HCT116 (cell line): ENCODE data around the gene SORCS2. TPM values are rescaled to one million over a fixed set of nuclear protein-coding genes. Genes with fewer than 3 reads are reported as not detected.

Source experiments
- ATAC-seq: fragments of 200-7000 bp; cut with Tn5 transposase; 2 replicates; pipeline ENCODE4 v1.9.1; 2020; ENCODE audit warnings: mild to moderate bottlenecking, moderate library complexity
- BruUV-seq: library from RNA; stranded (reverse); fragments of 400-500 nt; replicated peaks from 2 replicates; lab custom pipeline; 2021; lab: Mats Ljungman, UMichigan
- CTCF ChIA-PET: fragments of 300-600 bp; sonication (Branson Sonifier 250); formaldehyde crosslinking; loops from one replicate; lab custom pipeline; 2021; ENCODE audit warnings: antibody characterized with exemption; lab: Charles Lee
- POLR2A ChIA-PET: fragments of 300-600, 350-600 bp; sonication (Branson Sonifier 250); formaldehyde crosslinking; loops from one replicate; lab custom pipeline; 2021; ENCODE audit warnings: antibody characterized with exemption; lab: Charles Lee
- RAD21 ChIA-PET, 2 experiments: fragments of 300-600 bp; sonication (Branson Sonifier 250); formaldehyde crosslinking; loops; one replicate each; lab custom pipeline; 2023; ENCODE audit warnings: low total read pairs in 2 of 2; ENCODE audit not compliant: uncharacterized antibody in 2 of 2, unreplicated experiment in 2 of 2, low non-redundant PET in 1 of 2; lab: Charles Lee
- DNase-seq: peaks from one replicate; pipeline ENCODE4 v3.0.0-alpha.2; 2010; ENCODE audit warnings: low read depth, low spot score
- H2AFZ ChIP-seq: fragments of 200-600 bp; shearing (Covaris generic), sonication (generic); 2 replicates; pipeline ENCODE4 v1.6.1; 2017; ENCODE audit warnings: low read depth, mixed run types, mixed read lengths, antibody characterized with exemption, low read length; ENCODE audit not compliant: poor library complexity, severe bottlenecking
- H3K27ac ChIP-seq: 2 replicates; pipeline ENCODE4 v1.5.1; 2012; ENCODE audit warnings: low read depth, low read length
- H3K27me3 ChIP-seq: fragments of 200-600 bp; sonication (generic); 2 replicates; pipeline ENCODE4 v1.6.1; 2016; ENCODE audit warnings: mixed run types, low read length, mixed read lengths; ENCODE audit not compliant: insufficient read depth
- H3K36me3 ChIP-seq, 2 experiments: fragments of 200-500 bp in 1 of 2; fragments of 200-600 bp in 1 of 2; sonication (Bioruptor generic) in 1 of 2; sonication (generic) in 1 of 2; 2 replicates each; pipeline versions ENCODE4 v1.5.1 to v1.6.1; 2014 to 2016; ENCODE audit warnings: low read length in 2 of 2, inconsistent platforms in 1 of 2, mixed read lengths in 1 of 2, mixed run types in 1 of 2; ENCODE audit not compliant: insufficient read depth in 2 of 2, control insufficient read depth in 1 of 2
- H3K4me1 ChIP-seq, 2 experiments: fragments of 200-600 bp in 1 of 2; sonication (generic) in 1 of 2; 2 replicates each; pipeline versions ENCODE4 v1.5.1 to v1.6.1; 2012 to 2017; ENCODE audit warnings: low read length in 2 of 2, inconsistent platforms in 1 of 2, mild to moderate bottlenecking in 1 of 2, mixed read lengths in 1 of 2, mixed run types in 1 of 2, moderate library complexity in 1 of 2; ENCODE audit not compliant: insufficient read depth in 2 of 2, control insufficient read depth in 1 of 2
- H3K4me2 ChIP-seq: fragments of 200-600 bp; sonication (generic); 2 replicates; pipeline ENCODE4 v1.6.1; 2017; ENCODE audit warnings: mixed run types, low read length, mixed read lengths
- H3K4me3 ChIP-seq, 2 experiments: fragments of 200-600 bp in 1 of 2; sonication (generic) in 1 of 2; replicated peaks in 1 of 2; 2 replicates each; pipeline ENCODE4 v1.5.1; 2011 to 2016; ENCODE audit warnings: low read length in 2 of 2, control low read depth in 1 of 2, low read depth in 1 of 2, mild to moderate bottlenecking in 1 of 2, mixed read lengths in 1 of 2, mixed run types in 1 of 2
- H3K79me2 ChIP-seq: fragments of 200-600 bp; sonication (generic); 2 replicates; pipeline ENCODE4 v1.6.1; 2017; ENCODE audit warnings: mild to moderate bottlenecking, mixed run types, low read length, moderate library complexity, mixed read lengths; ENCODE audit not compliant: insufficient read depth
- H3K9ac ChIP-seq: fragments of 200-600 bp; sonication (generic); 2 replicates; pipeline ENCODE4 v1.6.1; 2016; ENCODE audit warnings: low read length, mixed read lengths
- H3K9me2 ChIP-seq: fragments of 200-600 bp; sonication (generic), shearing (Covaris generic); 2 replicates; pipeline ENCODE4 v1.6.1; 2017; ENCODE audit warnings: mixed run types, mild to moderate bottlenecking, moderate library complexity; ENCODE audit not compliant: insufficient read depth
- H3K9me3 ChIP-seq, 2 experiments: fragments of 200-500 bp in 1 of 2; fragments of 200-600 bp in 1 of 2; sonication (Bioruptor generic) in 1 of 2; sonication (generic) in 1 of 2; 2 replicates each; pipeline ENCODE4 v1.6.1; 2014 to 2017; ENCODE audit warnings: low read length in 2 of 2, mixed read lengths in 2 of 2, inconsistent platforms in 1 of 2, low read depth in 1 of 2, mild to moderate bottlenecking in 1 of 2, mixed run types in 1 of 2, moderate library complexity in 1 of 2; ENCODE audit not compliant: control insufficient read depth in 1 of 2, insufficient read depth in 1 of 2
- H4K20me1 ChIP-seq: fragments of 200-600 bp; sonication (generic), shearing (Covaris generic); 2 replicates; pipeline ENCODE4 v1.6.1; 2017; ENCODE audit warnings: mixed run types, mild to moderate bottlenecking, moderate library complexity; ENCODE audit not compliant: insufficient read depth
- CBX3 ChIP-seq: IDR thresholded peaks from 2 replicates; pipeline ENCODE4 v1.6.1; 2012; ENCODE audit warnings: low read depth
- ELF1 ChIP-seq: IDR thresholded peaks from 2 replicates; pipeline ENCODE4 v1.6.1; 2012; ENCODE audit warnings: low read depth, borderline replicate concordance
- FOSL1 ChIP-seq: IDR thresholded peaks from 2 replicates; pipeline ENCODE4 v1.6.1; 2012; ENCODE audit warnings: low read depth
- JUND ChIP-seq: IDR thresholded peaks from 2 replicates; pipeline ENCODE4 v1.6.1; 2012
- POLR2A ChIP-seq: IDR thresholded peaks from 2 replicates; pipeline ENCODE4 v1.7.0; 2011; ENCODE audit warnings: borderline replicate concordance; ENCODE audit not compliant: insufficient read depth, insufficient read length; ENCODE audit errors: extremely low read depth
- RAD21 ChIP-seq: IDR thresholded peaks from 2 replicates; pipeline ENCODE4 v1.6.1; 2012; ENCODE audit warnings: low read depth, mild to moderate bottlenecking
- SRF ChIP-seq: IDR thresholded peaks from 2 replicates; pipeline ENCODE4 v1.6.1; 2012; ENCODE audit warnings: low read depth
- TCF7L2 ChIP-seq: IDR thresholded peaks from 2 replicates; pipeline ENCODE4 v1.7.0; 2011; ENCODE audit warnings: borderline replicate concordance, inconsistent platforms; ENCODE audit not compliant: insufficient read depth, insufficient read length; ENCODE audit errors: extremely low read depth
- YY1 ChIP-seq: IDR thresholded peaks from 2 replicates; pipeline ENCODE4 v1.6.1; 2011; ENCODE audit warnings: low read length, low read depth, moderate library complexity, mild to moderate bottlenecking; ENCODE audit not compliant: insufficient replicate concordance; ENCODE audit errors: extremely low read depth
- ZFX ChIP-seq: fragments of 450-650 bp; IDR thresholded peaks from 2 replicates; pipeline ENCODE4 v1.6.1; 2017
- ZNF274 ChIP-seq: fragments of 200-500 bp; sonication (Bioruptor generic); IDR thresholded peaks from 2 replicates; pipeline ENCODE4 v1.6.1; 2014; ENCODE audit warnings: mild to moderate bottlenecking, low read depth, low read length, inconsistent platforms
- intact Hi-C: fragments of 100-400 bp; cut with micrococcal nuclease; formaldehyde crosslinking; loops from 2 replicates; pipeline ENCODE4 v1.10.0; 2022
- total RNA-seq: library from RNA; stranded (reverse); gene quantifications from one replicate; pipeline ENCODE4 v1.2.1, GENCODE V29; 2021; ENCODE audit not compliant: unreplicated experiment
- TF ChIP-seq, protein P1 (sequence below): IDR thresholded peaks from 2 replicates; pipeline ENCODE4 v1.6.1; 2011; ENCODE audit warnings: mild to moderate bottlenecking, low read length, moderate library complexity; ENCODE audit not compliant: insufficient replicate concordance; ENCODE audit errors: extremely low read depth
- TF ChIP-seq, protein P2 (sequence below): IDR thresholded peaks from 2 replicates; pipeline ENCODE4 v1.6.1; 2012

The SORCS2 gene
- total RNA-seq, 1 experiment from 2014 or later = 0.37 TPM

DNA sequence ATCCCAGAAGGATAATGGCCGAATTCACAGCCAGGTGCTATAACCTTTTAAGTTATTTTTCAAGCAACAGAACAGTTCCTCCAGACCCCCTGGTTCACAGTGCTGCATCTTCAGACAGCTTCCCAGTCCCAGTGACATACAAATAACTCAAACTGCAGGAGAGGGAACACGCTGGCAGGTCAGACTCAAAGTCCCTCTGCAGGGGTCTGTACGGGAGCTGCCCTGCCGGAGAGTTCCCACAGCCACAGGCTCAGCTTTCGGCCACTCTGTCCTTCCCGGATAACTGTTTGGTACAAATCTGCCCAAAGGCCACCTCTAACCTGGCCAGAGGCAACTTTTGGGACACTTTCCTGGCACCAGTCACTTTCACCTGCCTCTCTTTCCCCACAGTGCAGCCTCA, 517.1 kb downstream of the SORCS2 start:
- H3K9ac ChIP-seq = no peak overlapping the region
- peaks cover 0 to 4% of the 10 kb centered on the region in 2 experiments; a peak in 1 of 4 replicates for H3K9me3 ChIP-seq
- no peaks in the 10 kb centered on the region for H3K9me2 ChIP-seq
- TF ChIP-seq POLR2A (no peak), ZFX (no peak), RAD21 (no peak), JUND (no peak), TCF7L2 (no peak), FOSL1 (no peak), YY1 (no peak), ELF1 (no peak), ZNF274 (no peak), CBX3 (no peak), SRF (no peak)
- TF ChIP-seq, protein P1, sequence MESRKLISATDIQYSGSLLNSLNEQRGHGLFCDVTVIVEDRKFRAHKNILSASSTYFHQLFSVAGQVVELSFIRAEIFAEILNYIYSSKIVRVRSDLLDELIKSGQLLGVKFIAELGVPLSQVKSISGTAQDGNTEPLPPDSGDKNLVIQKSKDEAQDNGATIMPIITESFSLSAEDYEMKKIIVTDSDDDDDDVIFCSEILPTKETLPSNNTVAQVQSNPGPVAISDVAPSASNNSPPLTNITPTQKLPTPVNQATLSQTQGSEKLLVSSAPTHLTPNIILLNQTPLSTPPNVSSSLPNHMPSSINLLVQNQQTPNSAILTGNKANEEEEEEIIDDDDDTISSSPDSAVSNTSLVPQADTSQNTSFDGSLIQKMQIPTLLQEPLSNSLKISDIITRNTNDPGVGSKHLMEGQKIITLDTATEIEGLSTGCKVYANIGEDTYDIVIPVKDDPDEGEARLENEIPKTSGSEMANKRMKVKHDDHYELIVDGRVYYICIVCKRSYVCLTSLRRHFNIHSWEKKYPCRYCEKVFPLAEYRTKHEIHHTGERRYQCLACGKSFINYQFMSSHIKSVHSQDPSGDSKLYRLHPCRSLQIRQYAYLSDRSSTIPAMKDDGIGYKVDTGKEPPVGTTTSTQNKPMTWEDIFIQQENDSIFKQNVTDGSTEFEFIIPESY = no peak
- TF ChIP-seq, protein P2, sequence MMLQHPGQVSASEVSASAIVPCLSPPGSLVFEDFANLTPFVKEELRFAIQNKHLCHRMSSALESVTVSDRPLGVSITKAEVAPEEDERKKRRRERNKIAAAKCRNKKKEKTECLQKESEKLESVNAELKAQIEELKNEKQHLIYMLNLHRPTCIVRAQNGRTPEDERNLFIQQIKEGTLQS = no peak
- no peak overlapping the region for H3K4me2 ChIP-seq
- no peaks in the 10 kb centered on the region for H3K79me2 ChIP-seq
- intact Hi-C loops = no loop called here
- ChIA-PET CTCF (no interaction called here), POLR2A (no interaction called here), RAD21 (no interaction called here)
- H2AFZ ChIP-seq = no peak overlapping the region
- no peaks in the 10 kb centered on the region for H3K27me3 ChIP-seq
- BruUV-seq = no TSS peak
- no peak overlapping the region for H3K4me3 ChIP-seq
- H3K4me1 ChIP-seq = peaks cover 0 to 7% of the 10 kb centered on the region in 2 experiments; a peak in 1 of 4 replicates
- no peak overlapping the region for H3K27ac ChIP-seq
- DNase-seq = no peak
- no peak for ATAC-seq
- no peaks in the 10 kb centered on the region for H3K36me3 ChIP-seq
- no peaks in the 10 kb centered on the region for H4K20me1 ChIP-seq
